ENCODE results near the gene WNT5B.

DNA sequence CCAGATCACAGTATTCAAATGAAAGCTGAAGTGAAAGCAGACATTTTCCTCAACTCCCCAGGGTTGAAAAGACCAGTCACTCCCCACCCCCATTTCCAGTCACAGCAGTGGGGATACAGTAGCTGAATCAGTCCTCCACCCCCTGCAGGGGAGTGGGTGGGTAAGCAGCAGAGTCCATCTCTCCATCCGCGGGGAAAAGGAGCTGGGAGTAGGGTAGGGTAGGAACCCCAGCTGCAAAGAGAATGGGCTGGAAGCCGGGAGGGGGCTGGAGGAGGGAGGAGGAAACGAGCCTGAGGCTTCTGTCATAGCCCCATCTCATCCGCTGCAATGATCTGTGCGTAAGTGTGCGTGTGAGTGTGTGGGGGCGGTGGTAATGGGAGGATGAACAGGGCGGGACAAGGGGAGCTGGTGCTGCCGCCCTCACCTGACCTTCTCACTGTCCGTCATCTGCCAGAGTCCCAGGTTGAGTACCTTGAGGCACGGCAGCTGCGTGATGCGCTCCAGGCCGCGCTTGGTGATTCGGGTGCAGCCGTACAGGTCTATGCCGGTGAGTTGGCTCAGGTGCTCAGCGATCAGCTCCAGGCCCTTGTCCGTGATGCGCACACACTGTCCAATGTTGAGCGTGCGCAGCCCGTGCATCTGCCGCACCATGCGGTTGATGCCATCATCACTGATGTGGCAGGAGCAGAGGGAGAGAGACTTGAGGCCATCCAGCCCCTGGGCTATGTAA, 36.4 kb upstream of the WNT5B start:
- TF ChIP-seq POLR2AphosphoS5 (IDR thresholded peaks at IDR 0.05; ENCODE audit: low read depth, low read length) (no peak), TAF1 (IDR thresholded peaks at IDR 0.05; ENCODE audit: low read depth, low read length) (no peak), POU2F2 (IDR thresholded peaks at IDR 0.05; ENCODE audit: low read depth, low read length) (peak; percentile 49; the same call in 1 of the 2 replicates), POLR2A (IDR thresholded peaks at IDR 0.05; ENCODE audit: low read depth, low read length) (peak; percentile 65; the same call in 1 of the 2 replicates), PAX5 (IDR thresholded peaks at IDR 0.05; ENCODE audit: insufficient read depth, low read length, severe bottlenecking) (no peak), SPI1 (IDR thresholded peaks at IDR 0.05; ENCODE audit: low read depth, low read length) (no peak)

All from GM12891 (cell line).